GM18520 (cell line): ENCODE results near the gene TFR2.

Experiments
- ATAC-seq: cut with Tn5 transposase; IDR thresholded peaks from one replicate; pipeline ENCODE4 v1.9.1; 2021; ENCODE audit not compliant: unreplicated experiment

Gene TFR2

GRCh38 chr7:100588438-100588837 is 52.9 kb downstream of the TFR2 start:
- no peak for ATAC-seq

GRCh38 chr7:100586266-100587025 is 54.9 kb downstream of the TFR2 start, which contains the start of gene FBXO24:
FBXO24 (plus strand) TSS chr7:100586328; CDS start chr7:100586626, 298 bp downstream.
- peak; percentile 81 for ATAC-seq

GRCh38 chr7:100585511-100586265 is 55.7 kb downstream of the TFR2 start, which contains the start of gene LRCH4:
LRCH4 (minus strand) TSS chr7:100586129; CDS start chr7:100586100, 29 bp downstream.
- peak; percentile 7 for ATAC-seq

GRCh38 chr7:100584683-100585510 is 56.5 kb downstream of the TFR2 start:
- no peak for ATAC-seq

GRCh38 chr7:100584054-100584682 is 57.2 kb downstream of the TFR2 start:
- no peak for ATAC-seq

- no peak for ATAC-seq
Observed at GRCh38 chr7:100583132-100584053, 58.0 kb downstream of the TFR2 start.

GRCh38 chr7:100582650-100583049 is 58.7 kb downstream of the TFR2 start:
- ATAC-seq, result no peak

- no peak for ATAC-seq
Observed at GRCh38 chr7:100582041-100582579, 59.2 kb downstream of the TFR2 start.

- no peak for ATAC-seq
Observed at GRCh38 chr7:100580466-100581283, 60.7 kb downstream of the TFR2 start.

- ATAC-seq, result no peak
Observed at GRCh38 chr7:100578246-100579183, 62.8 kb downstream of the TFR2 start.

- no peak for ATAC-seq
Observed at GRCh38 chr7:100577507-100577906, 63.8 kb downstream of the TFR2 start.

GRCh38 chr7:100577103-100577502 is 64.2 kb downstream of the TFR2 start:
- ATAC-seq, result no peak

GRCh38 chr7:100576384-100576993 is 64.9 kb downstream of the TFR2 start:
- no peak for ATAC-seq

- ATAC-seq, result no peak
Observed at GRCh38 chr7:100575746-100576383, 65.5 kb downstream of the TFR2 start.

- ATAC-seq, result no peak
Observed at GRCh38 chr7:100575206-100575631, 66.1 kb downstream of the TFR2 start.

- no peak for ATAC-seq
Observed at GRCh38 chr7:100574362-100575205, 66.8 kb downstream of the TFR2 start.
